OCI-LY7 (cell line): ENCODE data around the gene RCC1. TPM values are rescaled to one million over a fixed set of nuclear protein-coding genes. Genes with fewer than 3 reads are reported as not detected.
"Not testable (repeated sequence)": the region's sequence is repeated elsewhere in the genome, so short reads cannot be mapped to it uniquely, and the experiment has no call there.

Experiments
- BruUV-seq: library from RNA; stranded (reverse); fragments of 400-500 nt; replicated peaks from 2 replicates; lab custom pipeline; 2021; lab: Mats Ljungman, UMichigan
- CTCF ChIA-PET: fragments of 300-600 bp; sonication (Branson Sonifier 250); formaldehyde crosslinking; loops from one replicate; lab custom pipeline; 2022; ENCODE audit warnings: antibody characterized with exemption; ENCODE audit not compliant: unreplicated experiment; lab: Charles Lee
- POLR2A ChIA-PET: fragments of 300-600 bp; sonication (Branson Sonifier 250); formaldehyde crosslinking; loops from one replicate; lab custom pipeline; 2022; ENCODE audit warnings: antibody characterized with exemption; lab: Charles Lee
- DNase-seq: peaks from one replicate; pipeline ENCODE4 v3.0.0-alpha.2; 2015; ENCODE audit warnings: low spot score
- H2AFZ ChIP-seq: fragments of 200-600 bp; sonication (generic), shearing (Covaris generic); 2 replicates; pipeline ENCODE4 v1.6.1; 2014; ENCODE audit warnings: mild to moderate bottlenecking, antibody characterized with exemption, low read length, moderate library complexity
- H3K27ac ChIP-seq: fragments of 200-600 bp; sonication (generic); 2 replicates; pipeline ENCODE4 v1.5.1; 2014; ENCODE audit warnings: mixed run types, low read depth, mild to moderate bottlenecking, moderate library complexity, low read length, inconsistent platforms; ENCODE audit not compliant: poor library complexity, severe bottlenecking
- H3K36me3 ChIP-seq: fragments of 200-600 bp; sonication (generic); 2 replicates; pipeline ENCODE4 v1.6.1; 2014; ENCODE audit warnings: mild to moderate bottlenecking, antibody characterized with exemption, low read length, moderate library complexity, mixed read lengths; ENCODE audit not compliant: insufficient read depth
- H3K4me1 ChIP-seq: fragments of 200-600 bp; sonication (generic); 2 replicates; pipeline ENCODE4 v1.5.1; 2014; ENCODE audit warnings: mild to moderate bottlenecking, low read length; ENCODE audit not compliant: insufficient read depth, poor library complexity, severe bottlenecking
- H3K4me2 ChIP-seq: fragments of 200-600 bp; sonication (generic); 2 replicates; pipeline ENCODE4 v1.6.1; 2014; ENCODE audit warnings: mild to moderate bottlenecking, low read length
- H3K4me3 ChIP-seq: fragments of 200-600 bp; sonication (generic); 2 replicates; pipeline ENCODE4 v1.5.1; 2014; ENCODE audit warnings: mild to moderate bottlenecking, low read depth, low read length; ENCODE audit not compliant: poor library complexity, severe bottlenecking
- H3K79me2 ChIP-seq: fragments of 200-600 bp; sonication (generic); 2 replicates; pipeline ENCODE4 v1.6.1; 2016; ENCODE audit warnings: low read depth, mild to moderate bottlenecking, low read length, moderate library complexity, mixed read lengths; ENCODE audit not compliant: insufficient read depth
- H3K9me2 ChIP-seq: fragments of 200-600 bp; sonication (generic); 2 replicates; pipeline ENCODE4 v1.6.1; 2016; ENCODE audit warnings: mild to moderate bottlenecking, low read length, mixed read lengths; ENCODE audit not compliant: insufficient read depth
- H3K9me3 ChIP-seq: fragments of 200-600 bp; sonication (generic); 2 replicates; pipeline ENCODE4 v1.6.1; 2014; ENCODE audit warnings: mild to moderate bottlenecking, mixed run types, low read length, mixed read lengths
- H4K20me1 ChIP-seq: fragments of 200-600 bp; sonication (generic); 2 replicates; pipeline ENCODE4 v1.6.1; 2014; ENCODE audit warnings: mild to moderate bottlenecking, antibody characterized with exemption, low read length, moderate library complexity, mixed read lengths; ENCODE audit not compliant: insufficient read depth
- CTCF ChIP-seq: fragments of 200-600 bp; sonication (generic); conservative IDR thresholded peaks from 2 replicates; pipeline ENCODE4 v1.5.1; 2014; ENCODE audit warnings: mild to moderate bottlenecking, antibody characterized with exemption, low read length, moderate library complexity, mixed read lengths
- EZH2phosphoT487 ChIP-seq: fragments of 200-600 bp; sonication (generic); IDR thresholded peaks from 2 replicates; pipeline ENCODE4 v1.6.1; 2018; ENCODE audit warnings: low read depth, borderline replicate concordance, mild to moderate bottlenecking, mixed run types, antibody characterized with exemption, low read length, moderate library complexity, mixed read lengths
- intact Hi-C: fragments of 100-400 bp; cut with micrococcal nuclease; formaldehyde crosslinking; loops from one replicate; pipeline ENCODE4 v1.10.0; 2022; ENCODE audit not compliant: unreplicated experiment
- total RNA-seq, 2 experiments: library from RNA; depleted of rRNA in 1 of 2; stranded (reverse); fragments of >200 nt in 1 of 2; shearing (Covaris generic) in 1 of 2; gene quantifications; 2 replicates each; pipeline ENCODE4 v1.2.3, GENCODE V29; 2014 to 2022

RCC1 gene
- total RNA-seq, 2 experiments from 2014 or later: 87.6 to 108 TPM

DNA sequence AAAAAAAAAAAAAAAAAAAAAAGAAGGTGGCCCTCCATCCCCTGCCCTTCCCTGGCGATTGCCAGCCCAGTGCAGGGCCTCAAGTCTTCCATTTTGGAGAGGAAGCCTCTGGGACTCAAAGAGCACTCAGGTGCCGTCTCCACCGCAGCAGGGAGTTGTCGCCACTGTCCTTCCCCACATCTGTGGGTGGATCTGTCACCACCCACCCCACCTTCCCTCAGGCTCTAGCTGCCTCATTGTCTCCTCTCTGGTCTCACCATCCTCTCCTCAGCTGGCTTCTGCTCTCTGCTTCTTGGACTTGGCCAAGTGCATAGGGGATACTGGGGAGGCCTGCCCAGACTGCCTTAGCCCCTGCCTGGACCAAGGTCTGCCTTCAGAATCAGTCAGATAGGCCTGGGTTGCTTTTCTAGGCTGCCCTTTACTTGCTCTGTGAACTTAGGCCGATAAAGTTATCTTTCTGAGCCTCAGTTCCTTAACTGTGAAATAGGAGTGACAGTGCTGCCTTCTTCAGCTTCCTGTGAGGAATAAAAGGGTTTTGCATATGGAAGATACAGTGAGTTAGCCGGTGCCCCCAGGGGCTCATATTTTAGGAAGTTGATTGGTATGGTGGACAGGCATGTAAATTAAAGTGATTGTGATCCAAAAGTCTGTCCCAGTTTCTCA lies 15.8 kb downstream of the RCC1 start:
- H3K36me3 ChIP-seq: peaks cover 63% of the 10 kb centered on the region
- H3K9me2 ChIP-seq: no peaks in the 10 kb centered on the region
- no peak for TF ChIP-seq EZH2phosphoT487
- TF ChIP-seq CTCF: no peak
- no peak overlapping the region for H3K4me3 ChIP-seq
- peak overlapping the region; percentile 48 for H3K4me2 ChIP-seq
- no peaks in the 10 kb centered on the region for H4K20me1 ChIP-seq
- no peak for DNase-seq
- no peak overlapping the region for H2AFZ ChIP-seq
- POLR2A ChIA-PET: interaction anchor here (0.5 to 0.7 kb wide), 3 partner anchors 13 to 64 kb away, joined by 3 to 5 read pairs (median 4); no protein-coding TSS in a partner anchor
- H3K27ac ChIP-seq: peak overlapping the region; percentile 16
- no peaks in the 10 kb centered on the region for H3K9me3 ChIP-seq
- no TSS peak for BruUV-seq
- peaks cover 79% of the 10 kb centered on the region for H3K79me2 ChIP-seq
- CTCF ChIA-PET: no interaction called here
- H3K4me1 ChIP-seq: peaks cover 47% of the 10 kb centered on the region
- intact Hi-C loops: no loop called here

DNA sequence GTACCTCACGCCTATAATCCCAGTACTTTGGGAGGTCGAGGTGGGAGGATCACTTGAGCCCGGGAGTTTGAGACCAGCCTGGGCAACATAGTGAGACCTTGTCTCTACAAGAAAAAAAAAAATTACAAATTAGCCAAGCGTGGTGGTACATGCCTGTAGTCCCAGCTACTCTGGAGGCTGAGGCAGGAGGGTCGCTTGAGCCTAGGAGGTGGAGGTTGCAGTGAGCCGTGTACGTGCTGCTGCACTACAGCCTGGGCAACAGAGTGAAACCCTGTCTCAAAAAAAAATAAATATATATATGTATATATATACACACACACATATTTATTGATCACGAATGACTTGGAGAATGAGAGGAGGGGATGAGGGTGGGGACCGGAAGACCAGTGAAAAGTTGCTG lies 16.7 kb downstream of the RCC1 start:
- H3K27ac ChIP-seq, H3K4me3 ChIP-seq, H3K4me2 ChIP-seq, POLR2A ChIA-PET, H4K20me1 ChIP-seq, H3K9me3 ChIP-seq, H2AFZ ChIP-seq, BruUV-seq, H3K9me2 ChIP-seq, intact Hi-C loops, CTCF ChIA-PET, DNase-seq: not testable (repeated sequence)
- Histone ChIP-seq H3K79me2 (peaks cover 88% of the 10 kb centered on the region), H3K36me3 (peaks cover 72% of the 10 kb centered on the region), H3K4me1 (peaks cover 38% of the 10 kb centered on the region)

DNA sequence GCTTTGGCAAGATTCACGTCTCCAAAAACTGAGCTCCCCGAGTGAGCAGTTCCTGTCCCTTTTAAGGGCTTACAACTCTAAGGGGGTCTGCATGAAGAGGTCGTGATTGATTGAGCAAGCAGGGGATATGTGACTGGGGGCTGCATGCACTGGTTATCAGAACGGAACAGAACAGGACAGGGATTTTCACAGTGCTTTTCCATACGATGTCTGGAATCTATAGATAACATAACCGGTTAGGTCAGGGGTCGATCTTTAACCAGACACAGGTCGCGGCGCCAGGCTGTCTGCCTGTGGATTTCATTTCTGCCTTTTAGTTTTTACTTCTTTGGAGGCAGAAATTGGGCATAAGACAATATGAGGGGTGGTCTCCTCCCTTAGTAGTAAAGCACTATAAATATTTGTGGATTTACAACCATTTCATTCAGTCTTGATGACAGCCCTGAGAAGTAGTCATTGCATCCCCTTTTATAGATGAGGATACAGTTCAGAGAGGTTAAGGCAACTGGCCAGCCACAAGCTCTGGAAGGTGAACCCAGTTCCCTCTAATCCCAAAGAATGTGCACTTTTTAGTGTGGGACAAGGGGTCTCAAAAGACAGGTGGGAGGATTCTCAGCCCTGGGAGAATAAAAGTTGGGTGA lies 19.3 kb downstream of the RCC1 start:
- Histone ChIP-seq H3K79me2 (peaks cover 94% of the 10 kb centered on the region), H3K36me3 (peaks cover 82% of the 10 kb centered on the region), H3K4me1 (peaks cover 20% of the 10 kb centered on the region)
- POLR2A ChIA-PET, H4K20me1 ChIP-seq, DNase-seq, CTCF ChIA-PET, H3K27ac ChIP-seq, H3K9me2 ChIP-seq, H3K9me3 ChIP-seq, intact Hi-C loops, H3K4me2 ChIP-seq, H2AFZ ChIP-seq, H3K4me3 ChIP-seq, BruUV-seq: not testable (repeated sequence)
